ENCODE data around the gene AP1S2.
A peak's percentile ranks its signal among the peaks of the same experiment; 100 is the strongest.

Gene AP1S2

DNA sequence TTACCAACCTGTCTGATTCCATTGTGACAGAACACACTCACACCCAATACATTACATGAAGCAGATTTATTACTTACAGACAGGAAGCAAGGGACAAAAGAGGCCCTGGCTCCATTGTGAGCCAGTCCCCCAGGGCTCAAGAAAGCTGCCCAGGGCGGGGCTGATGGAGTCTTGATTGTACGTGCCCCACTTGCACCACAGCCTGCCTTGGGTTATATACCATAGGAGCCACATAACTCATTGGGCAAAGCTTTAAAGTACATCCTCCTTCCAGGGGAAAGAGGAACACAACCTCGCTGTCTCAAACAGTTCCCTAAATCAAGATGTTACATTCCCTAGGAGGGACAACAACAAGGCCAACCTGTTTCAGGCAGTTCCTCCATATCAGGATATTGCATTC lies 67.7 kb downstream of the AP1S2 start:
- Histone ChIP-seq H3K27ac (ENCODE audit: low read depth, low read length) (no peak overlapping the region), H3K36me3 (ENCODE audit: control insufficient read depth in 5 of 5, insufficient read depth in 5 of 5, low read length in 5 of 5) (peaks cover 8 to 12% (median 9%) of the 10 kb centered on the region in 5 donors), H3K27me3 (ENCODE audit: control insufficient read depth in 5 of 5, insufficient read depth in 4 of 5, low read length in 5 of 5) (no peaks in the 10 kb centered on the region), H3K9ac (ENCODE audit: low read length in 5 of 5) (no peak overlapping the region), H3K4me1 (ENCODE audit: control insufficient read depth in 5 of 5, insufficient read depth in 5 of 5, low read length in 5 of 5) (peaks cover 4 to 18% (median 16%) of the 10 kb centered on the region in 5 donors), H3K9me3 (ENCODE audit: control insufficient read depth in 5 of 5, low read length in 5 of 5) (no peaks in the 10 kb centered on the region), H3K4me3 (ENCODE audit: low read depth in 1 of 5, low read length in 5 of 5) (no peak overlapping the region)

DNA sequence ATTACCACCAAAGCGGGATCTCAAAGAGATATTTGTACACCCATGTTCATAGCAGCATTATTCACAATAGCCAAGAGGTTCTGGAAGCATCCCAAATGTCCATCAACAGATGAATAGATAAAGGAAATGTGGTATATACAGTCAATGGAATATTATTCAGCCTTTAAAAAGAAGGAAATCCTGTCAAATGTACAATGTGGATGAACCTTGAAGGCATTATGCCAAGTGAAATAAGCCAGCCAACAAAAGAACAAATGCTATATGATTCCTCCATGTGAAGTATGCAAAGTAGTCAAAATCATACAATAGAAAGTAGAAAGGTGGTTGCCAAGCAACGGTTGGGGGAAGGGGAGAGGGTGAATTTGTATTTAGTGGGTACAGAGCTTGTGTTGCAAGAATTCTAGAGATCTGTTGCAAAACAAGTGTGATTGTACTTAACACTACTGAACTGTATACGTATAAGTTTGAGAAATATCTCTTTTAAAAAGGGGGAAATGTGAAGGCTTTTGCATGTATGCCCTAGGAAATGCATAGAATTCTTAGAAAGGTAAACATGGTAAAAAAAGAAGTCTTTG lies 69.3 kb downstream of the AP1S2 start:
- H3K4me3 ChIP-seq (ENCODE audit: low read depth in 1 of 5, low read length in 5 of 5): no peak overlapping the region
- no peaks in the 10 kb centered on the region for H3K9me3 ChIP-seq (ENCODE audit: control insufficient read depth in 5 of 5, low read length in 5 of 5)
- H3K27me3 ChIP-seq (ENCODE audit: control insufficient read depth in 5 of 5, insufficient read depth in 4 of 5, low read length in 5 of 5): no peaks in the 10 kb centered on the region
- H3K9ac ChIP-seq (ENCODE audit: low read length in 5 of 5): no peak overlapping the region
- peaks cover 4 to 8% (median 7%) of the 10 kb centered on the region in 5 donors for H3K4me1 ChIP-seq (ENCODE audit: control insufficient read depth in 5 of 5, insufficient read depth in 5 of 5, low read length in 5 of 5)
- no peak overlapping the region for H3K27ac ChIP-seq (ENCODE audit: low read depth, low read length)
- peaks cover 8 to 19% (median 17%) of the 10 kb centered on the region in 5 donors for H3K36me3 ChIP-seq (ENCODE audit: control insufficient read depth in 5 of 5, insufficient read depth in 5 of 5, low read length in 5 of 5)

DNA sequence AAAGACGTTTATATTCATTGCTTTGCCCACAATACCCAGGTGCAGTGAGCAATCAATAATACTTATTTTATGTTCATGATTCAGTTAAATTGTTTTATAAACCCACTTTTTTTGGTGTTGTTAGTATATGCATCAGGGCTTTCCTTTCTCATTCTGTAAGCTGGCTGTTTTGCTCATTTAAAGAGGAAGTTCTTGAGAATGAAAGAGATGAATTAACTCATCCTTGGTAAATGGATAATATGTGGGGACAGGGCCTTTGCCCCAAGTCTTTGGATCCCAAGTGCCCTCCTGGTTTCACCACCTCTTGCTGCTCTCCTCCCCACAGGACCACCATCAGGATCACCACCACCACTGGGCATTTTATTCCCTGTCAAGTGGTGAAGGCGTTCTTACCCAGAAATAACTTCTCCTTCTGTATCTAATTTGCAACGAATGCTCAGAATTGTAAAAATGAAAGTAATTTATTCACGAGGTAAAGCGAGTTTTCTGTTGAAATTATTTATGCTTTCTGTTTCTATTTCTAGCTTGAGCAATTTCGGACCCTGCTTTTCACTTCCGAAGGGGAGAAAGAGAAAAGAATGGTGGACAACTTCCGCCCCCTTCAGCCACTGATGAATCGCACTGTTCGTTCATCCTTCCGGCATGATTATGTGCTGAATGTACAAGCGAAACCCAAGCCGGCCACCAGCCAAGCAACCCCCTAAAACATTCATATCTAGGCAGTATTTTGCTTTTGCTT lies 72.5 kb downstream of the AP1S2 start:
- Histone ChIP-seq H3K9me3 (ENCODE audit: control insufficient read depth in 5 of 5, low read length in 5 of 5) (no peaks in the 10 kb centered on the region), H3K9ac (ENCODE audit: low read length in 5 of 5) (no peak overlapping the region), H3K4me1 (ENCODE audit: control insufficient read depth in 5 of 5, insufficient read depth in 5 of 5, low read length in 5 of 5) (no peaks in the 10 kb centered on the region), H3K27ac (ENCODE audit: low read depth, low read length) (no peak overlapping the region), H3K27me3 (ENCODE audit: control insufficient read depth in 5 of 5, insufficient read depth in 4 of 5, low read length in 5 of 5) (no peaks in the 10 kb centered on the region), H3K4me3 (ENCODE audit: low read depth in 1 of 5, low read length in 5 of 5) (peak overlapping the region in 1 of 5 donors; percentile 26), H3K36me3 (ENCODE audit: control insufficient read depth in 5 of 5, insufficient read depth in 5 of 5, low read length in 5 of 5) (peaks cover 18 to 28% (median 21%) of the 10 kb centered on the region in 5 donors)

Data from subcutaneous abdominal adipose tissue (tissue), 5 donors.